GM12874 (cell line): Measurements from ENCODE around the gene MBP.

Experiments
- TF ChIP-seq, protein P1 (sequence below): IDR thresholded peaks from 2 replicates; pipeline ENCODE4 v1.5.1; 2011; ENCODE audit warnings: low read depth, mild to moderate bottlenecking, control low read depth, low read length, moderate library complexity; ENCODE audit not compliant: insufficient read depth

Gene MBP

DNA sequence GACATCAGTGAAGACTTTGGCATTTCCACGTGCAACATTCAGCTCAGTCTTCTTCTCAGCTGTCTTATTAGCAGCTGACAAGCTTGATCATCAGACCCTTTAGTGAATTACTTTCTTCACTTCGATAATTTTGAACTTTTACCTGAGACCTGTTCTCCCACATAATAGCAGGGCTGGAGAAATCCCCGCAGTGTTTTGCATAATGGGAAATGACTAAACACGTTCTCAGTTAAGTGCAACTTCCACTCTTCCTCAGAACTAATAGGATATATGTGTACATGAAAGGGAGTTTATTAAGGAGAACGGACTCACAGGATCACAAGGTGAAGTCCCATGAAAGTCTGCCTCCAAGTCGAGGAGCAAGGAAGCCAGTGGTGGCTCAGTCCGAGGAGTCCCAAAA is 28.8 kb upstream of the MBP start:
- TF ChIP-seq, protein P1, sequence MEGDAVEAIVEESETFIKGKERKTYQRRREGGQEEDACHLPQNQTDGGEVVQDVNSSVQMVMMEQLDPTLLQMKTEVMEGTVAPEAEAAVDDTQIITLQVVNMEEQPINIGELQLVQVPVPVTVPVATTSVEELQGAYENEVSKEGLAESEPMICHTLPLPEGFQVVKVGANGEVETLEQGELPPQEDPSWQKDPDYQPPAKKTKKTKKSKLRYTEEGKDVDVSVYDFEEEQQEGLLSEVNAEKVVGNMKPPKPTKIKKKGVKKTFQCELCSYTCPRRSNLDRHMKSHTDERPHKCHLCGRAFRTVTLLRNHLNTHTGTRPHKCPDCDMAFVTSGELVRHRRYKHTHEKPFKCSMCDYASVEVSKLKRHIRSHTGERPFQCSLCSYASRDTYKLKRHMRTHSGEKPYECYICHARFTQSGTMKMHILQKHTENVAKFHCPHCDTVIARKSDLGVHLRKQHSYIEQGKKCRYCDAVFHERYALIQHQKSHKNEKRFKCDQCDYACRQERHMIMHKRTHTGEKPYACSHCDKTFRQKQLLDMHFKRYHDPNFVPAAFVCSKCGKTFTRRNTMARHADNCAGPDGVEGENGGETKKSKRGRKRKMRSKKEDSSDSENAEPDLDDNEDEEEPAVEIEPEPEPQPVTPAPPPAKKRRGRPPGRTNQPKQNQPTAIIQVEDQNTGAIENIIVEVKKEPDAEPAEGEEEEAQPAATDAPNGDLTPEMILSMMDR, result no peak

DNA sequence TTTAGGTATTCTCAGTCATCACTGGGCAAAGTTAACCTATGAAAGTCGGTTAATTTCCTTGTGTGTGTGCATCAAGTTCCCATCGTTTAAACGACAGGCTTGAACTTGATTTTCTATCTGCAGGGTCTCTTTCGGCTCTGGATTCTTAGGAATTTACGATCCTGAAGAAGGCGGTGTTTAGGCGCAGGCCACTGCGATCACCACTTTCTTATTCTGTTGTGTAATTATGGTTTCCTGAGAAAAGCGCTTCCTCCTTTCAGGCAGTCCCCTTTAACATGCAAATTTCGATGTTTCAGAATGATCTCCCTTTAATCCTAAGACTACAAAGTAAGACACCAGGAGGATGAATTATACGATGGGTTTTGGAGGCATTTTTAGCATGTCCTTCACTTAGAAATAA is 27.9 kb upstream of the MBP start:
- TF ChIP-seq, protein P1, result no peak

DNA sequence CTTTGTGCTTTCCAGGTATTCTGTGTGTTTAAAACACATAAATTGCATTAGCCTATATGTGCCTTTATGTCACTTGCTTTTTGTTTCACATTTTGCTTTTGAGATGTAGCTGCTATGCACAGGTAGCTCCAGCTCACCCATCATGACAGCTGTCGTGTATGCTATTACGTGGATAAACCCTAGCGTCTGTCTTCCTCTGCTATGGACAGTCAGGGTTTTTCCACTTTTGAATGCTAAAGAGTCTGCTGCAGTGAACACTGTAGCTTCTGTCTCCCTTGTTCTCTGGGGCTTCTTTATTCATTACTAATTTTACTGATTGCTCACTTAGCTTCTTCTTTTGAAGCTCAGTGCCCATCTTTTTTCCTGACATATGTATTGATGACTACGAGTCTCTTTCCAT is 24.7 kb upstream of the MBP start:
- TF ChIP-seq, protein P1, result no peak

DNA sequence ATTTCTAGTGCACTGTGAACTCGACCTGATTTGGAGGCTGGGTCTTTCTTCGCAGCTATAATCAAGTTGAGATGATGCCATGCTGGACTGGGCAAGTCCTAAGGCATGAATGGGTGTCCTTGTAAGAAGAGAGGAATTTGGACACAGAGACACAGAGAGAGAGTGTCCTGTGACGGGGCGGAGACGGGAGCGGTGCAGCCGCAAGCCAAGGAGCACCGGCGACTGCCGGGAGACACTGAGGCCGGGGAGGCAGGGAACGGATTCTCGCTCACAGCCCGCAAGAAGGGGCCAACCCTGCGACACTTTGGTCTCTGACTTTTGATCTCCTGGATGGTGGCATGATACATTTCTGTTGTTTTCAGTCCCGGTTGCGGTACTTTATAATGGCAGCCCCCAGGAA is 22.4 kb upstream of the MBP start:
- TF ChIP-seq, protein P1, result no peak

DNA sequence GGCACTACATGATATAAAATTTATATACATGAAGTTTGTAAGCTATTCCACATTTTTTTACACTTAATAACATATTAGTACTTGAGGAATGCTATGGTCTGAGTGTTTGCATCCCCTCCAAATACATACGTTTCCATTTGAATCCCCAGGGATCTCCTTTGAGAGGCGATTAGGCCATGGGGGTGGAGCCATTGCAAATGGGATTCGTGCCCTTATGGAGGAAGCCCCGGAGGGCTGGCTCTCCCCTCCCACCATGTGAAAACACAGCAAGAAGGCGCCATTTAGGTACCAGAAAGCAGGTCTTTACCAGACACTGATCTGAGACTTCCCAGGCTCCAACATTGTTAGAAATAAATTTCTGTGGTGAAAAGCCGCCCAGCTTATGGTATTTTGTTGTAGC is 20.8 kb upstream of the MBP start:
- TF ChIP-seq, protein P1, result no peak

DNA sequence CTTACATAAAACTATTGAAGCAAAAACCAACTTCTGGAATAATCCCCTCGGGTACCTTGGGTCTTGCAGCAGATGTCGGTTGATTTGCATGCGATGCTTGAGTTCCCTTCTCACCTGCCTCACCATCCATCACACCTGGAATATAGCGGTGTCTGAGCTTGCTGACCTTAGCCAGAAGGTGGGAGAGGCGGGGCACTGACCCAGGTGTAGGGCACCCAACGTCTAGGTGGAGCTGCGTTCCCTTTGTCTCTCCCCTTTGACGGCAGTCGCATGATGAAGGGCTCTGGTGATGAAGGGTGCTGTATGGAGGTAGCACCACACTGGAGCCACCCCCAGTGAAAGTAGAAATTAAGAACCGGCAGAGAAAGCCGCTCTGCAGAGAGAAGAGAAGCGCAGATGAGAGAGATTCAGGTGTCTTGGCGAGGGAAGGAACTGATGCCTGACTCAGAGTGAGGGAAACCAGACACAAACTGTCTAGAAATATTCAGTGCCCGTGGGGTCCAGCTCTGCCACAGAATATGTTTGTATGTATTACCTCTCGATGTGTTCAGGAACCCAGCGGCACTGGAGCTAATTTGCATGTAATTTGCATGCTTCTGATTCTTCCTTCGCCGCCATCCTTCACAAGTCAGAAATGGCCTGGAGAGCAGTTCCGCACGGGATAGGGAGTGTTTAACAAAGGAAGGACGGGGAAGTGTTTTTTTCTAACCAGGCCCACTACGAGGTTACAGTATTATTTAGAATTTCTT is 19.4 kb upstream of the MBP start:
- TF ChIP-seq, protein P1, result no peak

DNA sequence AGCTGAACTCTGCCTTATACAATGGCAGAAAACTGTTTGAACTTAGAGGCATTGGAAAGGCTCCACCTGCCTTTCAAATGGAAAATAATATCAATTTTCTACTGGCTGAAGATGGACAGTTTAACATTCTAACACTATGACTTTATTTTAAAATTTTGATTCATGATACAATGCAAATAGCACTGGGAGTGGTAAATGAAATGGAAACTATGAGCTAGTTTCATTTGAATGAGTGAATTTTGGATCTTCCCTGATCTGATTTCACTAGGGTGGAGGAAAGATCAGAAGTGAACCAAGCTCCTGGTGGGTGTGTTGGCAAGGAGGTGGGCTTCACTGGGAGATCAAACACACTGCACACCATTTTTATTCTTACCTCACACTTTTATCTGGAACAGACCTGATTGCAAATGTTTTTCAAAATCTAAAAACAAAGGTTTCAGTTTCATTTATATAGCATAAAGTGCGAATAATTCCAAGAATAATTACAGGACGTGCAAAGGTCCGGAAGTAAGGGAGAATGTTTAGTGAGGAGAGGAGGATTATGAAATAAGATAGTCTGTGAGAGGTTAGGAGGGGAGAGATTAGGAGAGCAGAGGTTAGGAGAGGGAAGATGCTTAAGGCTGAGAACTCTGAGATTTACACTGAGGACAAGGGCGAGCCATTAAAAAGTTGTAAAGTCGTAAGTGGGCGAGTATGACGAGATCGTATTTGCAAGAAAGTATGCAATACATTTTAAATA is 18.6 kb upstream of the MBP start:
- TF ChIP-seq, protein P1, result no peak
